Measurements from ENCODE around the gene PIBF1.

GRCh38 chr13:73061876-73062275 is 279.9 kb downstream of the PIBF1 start:
- TF ChIP-seq, protein P1, sequence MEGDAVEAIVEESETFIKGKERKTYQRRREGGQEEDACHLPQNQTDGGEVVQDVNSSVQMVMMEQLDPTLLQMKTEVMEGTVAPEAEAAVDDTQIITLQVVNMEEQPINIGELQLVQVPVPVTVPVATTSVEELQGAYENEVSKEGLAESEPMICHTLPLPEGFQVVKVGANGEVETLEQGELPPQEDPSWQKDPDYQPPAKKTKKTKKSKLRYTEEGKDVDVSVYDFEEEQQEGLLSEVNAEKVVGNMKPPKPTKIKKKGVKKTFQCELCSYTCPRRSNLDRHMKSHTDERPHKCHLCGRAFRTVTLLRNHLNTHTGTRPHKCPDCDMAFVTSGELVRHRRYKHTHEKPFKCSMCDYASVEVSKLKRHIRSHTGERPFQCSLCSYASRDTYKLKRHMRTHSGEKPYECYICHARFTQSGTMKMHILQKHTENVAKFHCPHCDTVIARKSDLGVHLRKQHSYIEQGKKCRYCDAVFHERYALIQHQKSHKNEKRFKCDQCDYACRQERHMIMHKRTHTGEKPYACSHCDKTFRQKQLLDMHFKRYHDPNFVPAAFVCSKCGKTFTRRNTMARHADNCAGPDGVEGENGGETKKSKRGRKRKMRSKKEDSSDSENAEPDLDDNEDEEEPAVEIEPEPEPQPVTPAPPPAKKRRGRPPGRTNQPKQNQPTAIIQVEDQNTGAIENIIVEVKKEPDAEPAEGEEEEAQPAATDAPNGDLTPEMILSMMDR (IDR thresholded peaks at IDR 0.05), result no peak
- TF ChIP-seq FOXK1 (CRISPR knock-in tag; IDR thresholded peaks at IDR 0.05) (no peak), ZNF423 (CRISPR knock-in tag; IDR thresholded peaks at IDR 0.05) (no peak), ZNF263 (CRISPR knock-in tag; IDR thresholded peaks at IDR 0.05; ENCODE audit: low read depth) (no peak), SMAD4 (CRISPR knock-in tag; IDR thresholded peaks at IDR 0.05) (no peak), FOXJ3 (CRISPR knock-in tag; IDR thresholded peaks at IDR 0.05; ENCODE audit: borderline replicate concordance) (no peak), ZBTB43 (CRISPR knock-in tag; IDR thresholded peaks at IDR 0.05) (no peak)
- TF ChIP-seq, protein P2, sequence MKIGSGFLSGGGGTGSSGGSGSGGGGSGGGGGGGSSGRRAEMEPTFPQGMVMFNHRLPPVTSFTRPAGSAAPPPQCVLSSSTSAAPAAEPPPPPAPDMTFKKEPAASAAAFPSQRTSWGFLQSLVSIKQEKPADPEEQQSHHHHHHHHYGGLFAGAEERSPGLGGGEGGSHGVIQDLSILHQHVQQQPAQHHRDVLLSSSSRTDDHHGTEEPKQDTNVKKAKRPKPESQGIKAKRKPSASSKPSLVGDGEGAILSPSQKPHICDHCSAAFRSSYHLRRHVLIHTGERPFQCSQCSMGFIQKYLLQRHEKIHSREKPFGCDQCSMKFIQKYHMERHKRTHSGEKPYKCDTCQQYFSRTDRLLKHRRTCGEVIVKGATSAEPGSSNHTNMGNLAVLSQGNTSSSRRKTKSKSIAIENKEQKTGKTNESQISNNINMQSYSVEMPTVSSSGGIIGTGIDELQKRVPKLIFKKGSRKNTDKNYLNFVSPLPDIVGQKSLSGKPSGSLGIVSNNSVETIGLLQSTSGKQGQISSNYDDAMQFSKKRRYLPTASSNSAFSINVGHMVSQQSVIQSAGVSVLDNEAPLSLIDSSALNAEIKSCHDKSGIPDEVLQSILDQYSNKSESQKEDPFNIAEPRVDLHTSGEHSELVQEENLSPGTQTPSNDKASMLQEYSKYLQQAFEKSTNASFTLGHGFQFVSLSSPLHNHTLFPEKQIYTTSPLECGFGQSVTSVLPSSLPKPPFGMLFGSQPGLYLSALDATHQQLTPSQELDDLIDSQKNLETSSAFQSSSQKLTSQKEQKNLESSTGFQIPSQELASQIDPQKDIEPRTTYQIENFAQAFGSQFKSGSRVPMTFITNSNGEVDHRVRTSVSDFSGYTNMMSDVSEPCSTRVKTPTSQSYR (CRISPR knock-in tag; IDR thresholded peaks at IDR 0.05), result no peak
- TF ChIP-seq, protein P3, sequence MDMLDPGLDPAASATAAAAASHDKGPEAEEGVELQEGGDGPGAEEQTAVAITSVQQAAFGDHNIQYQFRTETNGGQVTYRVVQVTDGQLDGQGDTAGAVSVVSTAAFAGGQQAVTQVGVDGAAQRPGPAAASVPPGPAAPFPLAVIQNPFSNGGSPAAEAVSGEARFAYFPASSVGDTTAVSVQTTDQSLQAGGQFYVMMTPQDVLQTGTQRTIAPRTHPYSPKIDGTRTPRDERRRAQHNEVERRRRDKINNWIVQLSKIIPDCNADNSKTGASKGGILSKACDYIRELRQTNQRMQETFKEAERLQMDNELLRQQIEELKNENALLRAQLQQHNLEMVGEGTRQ (CRISPR knock-in tag; IDR thresholded peaks at IDR 0.05), result no peak
- TF ChIP-seq, protein P4, sequence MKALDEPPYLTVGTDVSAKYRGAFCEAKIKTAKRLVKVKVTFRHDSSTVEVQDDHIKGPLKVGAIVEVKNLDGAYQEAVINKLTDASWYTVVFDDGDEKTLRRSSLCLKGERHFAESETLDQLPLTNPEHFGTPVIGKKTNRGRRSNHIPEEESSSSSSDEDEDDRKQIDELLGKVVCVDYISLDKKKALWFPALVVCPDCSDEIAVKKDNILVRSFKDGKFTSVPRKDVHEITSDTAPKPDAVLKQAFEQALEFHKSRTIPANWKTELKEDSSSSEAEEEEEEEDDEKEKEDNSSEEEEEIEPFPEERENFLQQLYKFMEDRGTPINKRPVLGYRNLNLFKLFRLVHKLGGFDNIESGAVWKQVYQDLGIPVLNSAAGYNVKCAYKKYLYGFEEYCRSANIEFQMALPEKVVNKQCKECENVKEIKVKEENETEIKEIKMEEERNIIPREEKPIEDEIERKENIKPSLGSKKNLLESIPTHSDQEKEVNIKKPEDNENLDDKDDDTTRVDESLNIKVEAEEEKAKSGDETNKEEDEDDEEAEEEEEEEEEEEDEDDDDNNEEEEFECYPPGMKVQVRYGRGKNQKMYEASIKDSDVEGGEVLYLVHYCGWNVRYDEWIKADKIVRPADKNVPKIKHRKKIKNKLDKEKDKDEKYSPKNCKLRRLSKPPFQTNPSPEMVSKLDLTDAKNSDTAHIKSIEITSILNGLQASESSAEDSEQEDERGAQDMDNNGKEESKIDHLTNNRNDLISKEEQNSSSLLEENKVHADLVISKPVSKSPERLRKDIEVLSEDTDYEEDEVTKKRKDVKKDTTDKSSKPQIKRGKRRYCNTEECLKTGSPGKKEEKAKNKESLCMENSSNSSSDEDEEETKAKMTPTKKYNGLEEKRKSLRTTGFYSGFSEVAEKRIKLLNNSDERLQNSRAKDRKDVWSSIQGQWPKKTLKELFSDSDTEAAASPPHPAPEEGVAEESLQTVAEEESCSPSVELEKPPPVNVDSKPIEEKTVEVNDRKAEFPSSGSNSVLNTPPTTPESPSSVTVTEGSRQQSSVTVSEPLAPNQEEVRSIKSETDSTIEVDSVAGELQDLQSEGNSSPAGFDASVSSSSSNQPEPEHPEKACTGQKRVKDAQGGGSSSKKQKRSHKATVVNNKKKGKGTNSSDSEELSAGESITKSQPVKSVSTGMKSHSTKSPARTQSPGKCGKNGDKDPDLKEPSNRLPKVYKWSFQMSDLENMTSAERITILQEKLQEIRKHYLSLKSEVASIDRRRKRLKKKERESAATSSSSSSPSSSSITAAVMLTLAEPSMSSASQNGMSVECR (CRISPR knock-in tag; IDR thresholded peaks at IDR 0.05; ENCODE audit: borderline replicate concordance), result no peak

All from WTC11 (cell line).